Skin epidermis (tissue), 12 donors: ENCODE measurements around the gene SLC25A1.

Experiments used
- H3K27ac ChIP-seq, 21 experiments: fragments of 200-600 bp; sonication (generic) in 11 of 21; one replicate each; pipeline ENCODE4 v1.5.0; 2020; ENCODE audit warnings: mild to moderate bottlenecking in 3 of 21, inconsistent platforms in 2 of 21, moderate library complexity in 2 of 21
- H3K4me3 ChIP-seq, 7 experiments: fragments of 200-600 bp; sonication (generic) in 2 of 7; one replicate each; pipeline ENCODE4 v1.5.0; 2020; ENCODE audit warnings: inconsistent platforms in 2 of 7, mild to moderate bottlenecking in 2 of 7, moderate library complexity in 1 of 7

SLC25A1 gene

DNA sequence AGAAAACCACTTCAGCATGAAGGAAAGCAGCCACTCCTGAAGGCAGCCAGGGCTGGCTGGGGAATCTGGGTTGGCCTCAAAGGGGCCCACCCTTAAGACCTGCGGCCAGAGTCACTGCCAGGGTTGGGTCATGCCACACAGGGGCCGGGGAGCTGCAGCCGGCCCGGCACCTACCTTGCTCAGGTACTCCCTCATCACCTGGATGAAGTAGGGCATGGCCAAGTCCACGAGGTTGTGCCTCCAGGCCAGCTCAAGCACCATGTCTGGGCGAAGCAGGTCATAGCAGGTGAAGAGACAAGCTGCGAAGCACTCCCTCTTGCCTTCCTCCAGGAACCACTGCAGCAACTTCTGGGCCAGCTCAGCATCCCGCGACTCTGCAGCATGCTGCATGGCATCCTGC lies 4.7 kb upstream of the SLC25A1 start:
- Histone ChIP-seq H3K4me3 (no peak overlapping the region), H3K27ac (no peak overlapping the region)

- Histone ChIP-seq H3K27ac (no peak overlapping the region), H3K4me3 (no peak overlapping the region)
These were observed 4.1 kb upstream of the SLC25A1 start for GRCh38 chr22:19182472-19183157.

GRCh38 chr22:19181786-19182471 lies 3.4 kb upstream of the SLC25A1 start:
- no peak overlapping the region for H3K4me3 ChIP-seq
- no peak overlapping the region for H3K27ac ChIP-seq

DNA sequence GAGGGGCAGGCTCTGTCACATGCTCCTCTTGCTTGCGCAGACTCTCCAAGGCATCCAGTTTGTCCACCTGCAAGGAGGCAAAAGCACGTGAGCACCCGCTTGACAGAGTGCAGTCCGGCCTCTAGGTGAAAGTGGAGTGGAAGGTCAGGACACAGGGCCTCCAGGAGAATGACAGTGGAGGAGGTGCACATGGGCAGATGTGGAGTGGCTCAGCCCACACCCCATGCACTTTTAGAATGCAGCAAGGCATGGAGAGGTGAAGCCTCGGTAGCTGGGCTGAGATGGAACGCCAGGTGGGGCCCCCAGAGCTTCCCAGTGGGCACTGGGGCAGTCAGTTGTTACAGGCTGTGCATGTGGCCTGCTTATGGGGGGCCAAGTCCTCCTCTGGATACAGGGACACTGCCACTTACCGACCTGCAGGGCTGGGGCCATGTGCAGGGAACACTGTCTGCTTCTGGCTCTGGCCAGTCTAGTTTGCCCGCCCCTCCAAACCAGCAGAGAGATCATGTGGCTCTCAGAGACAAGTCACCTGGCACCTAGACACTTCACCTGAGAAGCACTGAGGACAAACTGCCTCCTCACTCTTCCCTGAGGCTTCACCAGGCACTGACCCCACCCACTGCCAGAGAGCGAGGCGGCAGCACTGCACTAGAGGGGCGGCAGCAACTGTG lies 2.3 kb upstream of the SLC25A1 start:
- peak overlapping the region in 1 of 21 experiments; percentile 2 for H3K27ac ChIP-seq
- no peak overlapping the region for H3K4me3 ChIP-seq

DNA sequence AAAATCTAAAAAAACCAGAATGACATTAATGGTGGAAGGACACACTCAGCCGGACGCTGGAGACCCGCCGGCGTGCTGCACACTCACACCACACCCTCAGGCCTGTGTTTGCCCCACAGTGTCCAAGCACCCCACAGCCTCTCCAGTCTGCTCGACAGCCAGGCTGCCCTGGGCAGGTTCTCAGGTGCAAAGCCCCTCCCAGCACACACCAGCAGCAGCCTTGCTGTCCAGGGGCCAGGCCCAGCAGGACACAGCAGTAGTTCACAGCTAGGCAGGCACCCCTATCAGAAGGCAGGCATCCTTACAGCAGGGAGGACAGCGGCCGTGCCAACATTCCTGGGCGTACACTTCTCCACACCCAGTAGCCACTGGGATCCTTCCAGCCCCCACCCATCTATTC lies 1.7 kb upstream of the SLC25A1 start:
- H3K4me3 ChIP-seq: no peak overlapping the region
- no peak overlapping the region for H3K27ac ChIP-seq

GRCh38 chr22:19179497-19180048 lies 1.0 kb upstream of the SLC25A1 start:
- H3K27ac ChIP-seq: peak overlapping the region in 10 of 21 experiments; percentile 4 to 94 (median 82)
- H3K4me3 ChIP-seq: peak overlapping the region; percentile 75 to 94 (median 91)

DNA sequence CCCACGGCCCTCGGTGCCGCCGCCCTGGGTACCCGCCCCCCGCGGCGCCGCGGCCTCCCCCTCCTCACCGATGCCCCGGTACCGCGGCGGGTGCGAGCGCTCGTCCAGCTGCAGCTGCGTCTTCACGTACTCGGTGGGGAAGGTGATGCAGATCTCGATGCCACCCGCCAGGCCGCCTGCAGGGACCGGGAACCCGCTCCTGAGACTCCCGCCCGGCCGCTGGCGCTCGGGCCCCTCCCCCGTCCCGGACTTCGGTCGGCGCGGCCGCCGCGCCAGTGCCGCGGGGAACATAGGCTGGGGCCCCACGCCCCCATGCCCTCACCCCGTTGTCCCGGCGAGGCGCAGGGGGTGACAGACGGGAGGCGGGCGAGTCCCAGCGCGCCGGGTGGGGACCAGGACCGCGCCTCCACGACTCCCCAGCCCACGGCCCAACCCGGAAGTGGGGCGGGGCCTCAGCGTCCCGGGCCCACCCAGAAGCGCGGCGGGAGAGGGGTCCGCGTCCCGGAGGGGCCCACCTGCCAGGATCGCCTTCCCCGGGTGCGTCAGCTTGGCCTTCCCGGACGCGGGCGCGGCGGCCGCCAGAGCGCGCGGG lies 375 bp downstream of the SLC25A1 start:
- peak overlapping the region; percentile 75 to 94 (median 91) for H3K4me3 ChIP-seq

GRCh38 chr22:19177164-19178064 lies 1.1 kb downstream of the SLC25A1 start:
- peak overlapping the region; percentile 23 to 94 (median 86) for H3K27ac ChIP-seq
- H3K4me3 ChIP-seq: peak overlapping the region; percentile 75 to 94 (median 91)

More for the DNA sequence above, 375 bp downstream of the SLC25A1 start:
- peak overlapping the region; percentile 23 to 94 (median 86) for H3K27ac ChIP-seq

DNA sequence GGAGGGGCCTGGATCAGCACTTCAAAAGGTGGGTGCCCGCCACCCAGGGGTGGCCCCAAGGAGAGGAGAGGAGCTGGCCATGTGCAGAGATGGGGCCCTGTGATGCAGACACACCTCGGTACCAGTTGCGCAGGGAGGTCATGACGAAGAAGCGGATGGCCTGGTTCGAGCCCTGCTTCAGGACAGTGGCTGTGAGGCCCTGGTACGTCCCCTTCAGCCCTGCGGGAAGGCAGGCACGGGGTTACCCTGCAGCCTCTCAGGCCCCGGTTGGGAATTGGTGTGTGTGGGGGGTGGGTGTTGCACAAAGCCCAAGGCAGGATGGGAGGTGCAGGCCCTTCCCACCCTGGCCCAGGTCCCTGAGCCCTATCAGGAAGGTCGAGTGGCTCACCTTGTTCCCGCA lies 1.8 kb downstream of the SLC25A1 start:
- H3K27ac ChIP-seq: peak overlapping the region in 4 of 21 experiments; percentile 77 to 94 (median 88)
- H3K4me3 ChIP-seq: no peak overlapping the region

DNA sequence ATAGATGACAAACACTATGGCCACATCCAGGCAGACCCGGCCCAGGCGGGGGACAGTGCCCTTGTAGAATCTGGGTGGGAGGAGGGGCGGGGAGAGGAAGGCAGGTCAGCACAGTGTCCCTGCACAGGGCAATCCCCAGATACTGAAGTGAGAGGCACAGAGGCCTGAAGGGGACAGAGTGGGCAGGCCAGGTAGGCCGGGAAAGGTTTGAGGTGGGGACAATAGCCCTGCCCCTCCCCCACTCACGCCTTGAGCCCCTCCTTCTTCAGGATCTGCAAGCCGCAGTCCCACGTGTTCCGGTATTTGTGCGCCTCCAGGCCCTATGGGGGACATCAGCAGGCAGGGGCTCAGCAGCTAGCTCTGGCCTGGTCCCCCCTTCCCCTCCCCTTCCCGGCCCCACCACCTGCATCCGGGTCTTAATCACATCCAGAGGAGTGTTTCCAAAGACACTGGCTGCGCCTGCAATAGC lies 2.3 kb downstream of the SLC25A1 start:
- H3K4me3 ChIP-seq: no peak overlapping the region
- no peak overlapping the region for H3K27ac ChIP-seq

DNA sequence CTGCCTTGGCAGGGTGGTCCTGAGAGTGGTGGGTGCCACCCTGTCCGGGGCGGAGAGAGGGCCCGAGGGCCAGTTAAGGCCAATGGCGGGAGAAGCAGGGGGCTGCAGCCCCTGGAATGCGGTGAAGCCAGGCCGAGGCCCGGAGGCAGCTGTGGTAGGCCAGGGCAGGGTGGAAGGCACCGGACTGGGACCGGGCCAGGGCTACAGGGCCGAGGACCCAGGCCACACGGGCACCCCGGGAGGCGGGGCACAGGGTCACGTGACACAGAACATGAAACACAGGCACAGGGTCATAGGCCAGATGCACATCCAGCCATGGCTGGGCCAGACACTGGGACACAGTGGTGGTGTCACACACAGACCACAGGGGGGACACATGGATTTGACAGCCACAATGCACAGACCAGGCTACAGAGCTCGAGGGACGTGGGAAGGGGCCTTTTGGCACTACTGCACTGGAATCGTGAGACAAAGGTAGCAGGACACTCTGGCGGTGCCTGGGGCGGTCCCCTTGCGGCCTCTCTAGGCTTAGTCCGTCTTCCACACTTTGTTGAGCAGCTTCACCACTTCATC lies 2.8 kb downstream of the SLC25A1 start:
- Histone ChIP-seq H3K4me3 (no peak overlapping the region), H3K27ac (peak overlapping the region in 1 of 21 experiments; percentile 12)

- peak overlapping the region in 5 of 21 experiments; percentile 10 to 38 (median 24) for H3K27ac ChIP-seq
- H3K4me3 ChIP-seq: no peak overlapping the region
These were observed 3.4 kb downstream of the SLC25A1 start for GRCh38 chr22:19175026-19175601.

GRCh38 chr22:19174106-19175025 lies 4.2 kb downstream of the SLC25A1 start:
- Histone ChIP-seq H3K4me3 (no peak overlapping the region), H3K27ac (peak overlapping the region in 7 of 21 experiments; percentile 10 to 38 (median 24))

GRCh38 chr22:19173047-19174035 lies 5.2 kb downstream of the SLC25A1 start:
- Histone ChIP-seq H3K4me3 (peak overlapping the region in 1 of 7 experiments; percentile 91), H3K27ac (peak overlapping the region in 2 of 21 experiments; percentile 28 to 98)

DNA sequence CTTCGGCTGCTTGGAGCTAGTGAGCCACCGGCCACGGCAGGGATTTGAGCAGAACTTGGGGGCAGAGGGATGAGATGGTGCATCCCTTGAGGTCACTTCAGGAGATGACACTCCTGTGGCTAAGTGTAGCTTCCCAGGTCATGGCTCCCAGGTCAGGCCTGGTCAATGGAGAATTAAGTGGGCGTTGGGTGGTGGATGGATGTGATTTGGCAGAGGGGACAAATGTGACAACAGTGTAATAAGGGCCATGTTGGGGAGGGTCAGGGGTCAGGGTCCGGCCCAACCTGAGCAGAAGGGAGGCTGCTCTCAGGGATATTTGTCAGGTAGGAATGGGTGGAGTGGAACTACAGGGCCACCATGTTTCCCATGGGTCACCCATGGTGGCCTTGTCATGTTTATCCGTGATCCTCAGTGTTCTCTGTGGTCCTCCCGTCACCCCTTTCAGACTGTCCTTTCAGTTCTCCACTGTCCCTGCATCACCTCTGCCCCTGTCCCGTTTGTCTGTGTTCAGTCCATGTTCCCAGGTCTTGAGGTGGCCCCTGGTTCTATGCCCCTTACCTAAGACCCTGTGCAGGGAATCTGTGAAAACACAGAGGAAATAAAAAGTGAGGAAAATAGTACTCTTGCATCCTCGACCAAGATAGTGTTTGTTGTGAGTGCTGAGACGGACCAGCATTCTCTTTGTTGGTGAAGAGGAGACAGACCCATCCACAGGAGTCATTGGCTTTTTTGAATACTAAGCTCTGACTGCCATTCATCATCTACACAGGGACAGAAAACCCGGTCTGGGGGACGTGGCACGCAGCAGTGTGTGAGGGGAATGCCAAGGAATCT lies 6.1 kb downstream of the SLC25A1 start:
- H3K27ac ChIP-seq: peak overlapping the region; percentile 67 to 99 (median 94)

More for the DNA sequence above, 6.1 kb downstream of the SLC25A1 start:
- peak overlapping the region; percentile 64 to 99 (median 88) for H3K4me3 ChIP-seq
